ENCODE data around the gene UACA.
A peak's percentile ranks its signal among the peaks of the same experiment; 100 is the strongest.
"Not testable (repeated sequence)": the region's sequence is repeated elsewhere in the genome, so short reads cannot be mapped to it uniquely, and the experiment has no call there.

Gene UACA

DNA sequence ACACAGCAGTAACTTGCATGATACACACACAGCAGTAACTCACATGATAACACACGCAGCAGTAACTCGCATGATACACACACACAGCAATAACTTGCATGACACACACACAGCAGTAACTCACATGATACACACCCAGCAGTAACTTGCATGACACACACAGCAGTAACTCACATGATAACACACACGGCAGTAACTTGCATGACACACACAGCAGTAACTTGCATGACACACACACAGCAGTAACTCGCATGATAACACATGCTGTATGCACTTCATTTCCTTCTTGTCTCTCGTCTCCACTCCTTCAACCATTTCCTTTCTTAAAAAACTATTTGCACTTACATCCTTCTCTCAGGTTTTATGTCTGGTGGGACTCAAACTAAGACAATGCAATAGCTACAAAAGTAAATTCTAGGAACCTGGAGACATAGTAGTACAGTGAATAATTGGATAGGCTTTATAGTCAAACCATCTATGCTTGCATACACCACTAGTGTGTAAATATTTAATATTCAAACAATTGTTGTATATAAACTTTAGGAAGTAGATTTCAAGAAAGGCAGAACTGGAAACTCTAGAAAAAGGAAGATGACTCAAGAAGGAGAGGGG is 130.8 kb downstream of the UACA start:
- FAIRE-seq = peak; percentile 99
- no peak for DNase-seq (ENCODE audit: low spot score)

GRCh38 chr15:70632079-70632478 is 131.3 kb downstream of the UACA start:
- FAIRE-seq (no peak), DNase-seq (ENCODE audit: low spot score) (no peak)

- DNase-seq (ENCODE audit: low spot score) (no peak), FAIRE-seq (no peak)
Measured at GRCh38 chr15:70629735-70630273, 133.6 kb downstream of the UACA start.

DNA sequence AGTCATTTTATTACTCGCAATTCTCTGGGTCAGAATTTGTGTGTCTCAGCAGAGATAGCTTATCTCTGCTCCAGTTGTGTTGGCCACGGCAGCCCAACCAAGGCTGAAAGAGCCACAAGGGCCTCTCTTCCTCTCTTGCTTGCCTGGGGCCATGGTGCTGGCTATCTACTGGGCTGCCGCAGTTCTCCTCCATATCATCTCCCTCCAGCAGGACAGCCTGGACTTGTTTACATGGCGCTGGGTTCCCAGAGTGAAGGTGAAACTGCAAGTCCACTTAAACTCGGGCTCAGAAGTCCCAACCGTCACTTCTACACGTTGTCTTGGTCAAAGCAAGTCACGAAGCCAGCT is 134.8 kb downstream of the UACA start:
- no peak for FAIRE-seq

GRCh38 chr15:70627734-70628548 is 135.4 kb downstream of the UACA start:
- no peak for DNase-seq (ENCODE audit: low spot score)
- peak; percentile 88 for FAIRE-seq

More for the DNA sequence above, 134.8 kb downstream of the UACA start:
- DNase-seq (ENCODE audit: low spot score) = no peak

DNA sequence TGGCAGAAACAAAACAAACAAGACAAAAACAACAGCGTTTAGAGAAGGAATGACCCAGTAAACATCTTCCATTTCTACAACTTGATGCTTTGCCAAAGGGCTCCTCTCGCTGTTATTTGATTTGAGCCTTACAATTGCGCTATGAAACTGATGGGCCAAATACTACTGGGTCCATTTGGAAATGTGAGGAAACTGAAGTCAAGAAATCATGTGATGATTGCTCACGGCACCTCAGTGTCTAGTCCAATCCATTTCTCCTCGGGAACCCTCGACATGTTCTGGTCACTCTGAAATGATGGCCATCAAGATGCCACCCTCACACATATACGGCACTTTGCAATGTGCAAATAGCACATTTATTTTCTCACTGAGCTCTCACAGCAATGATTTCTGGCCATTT is 136.0 kb downstream of the UACA start:
- FAIRE-seq (peak; percentile 44), DNase-seq (ENCODE audit: low spot score) (no peak)

DNA sequence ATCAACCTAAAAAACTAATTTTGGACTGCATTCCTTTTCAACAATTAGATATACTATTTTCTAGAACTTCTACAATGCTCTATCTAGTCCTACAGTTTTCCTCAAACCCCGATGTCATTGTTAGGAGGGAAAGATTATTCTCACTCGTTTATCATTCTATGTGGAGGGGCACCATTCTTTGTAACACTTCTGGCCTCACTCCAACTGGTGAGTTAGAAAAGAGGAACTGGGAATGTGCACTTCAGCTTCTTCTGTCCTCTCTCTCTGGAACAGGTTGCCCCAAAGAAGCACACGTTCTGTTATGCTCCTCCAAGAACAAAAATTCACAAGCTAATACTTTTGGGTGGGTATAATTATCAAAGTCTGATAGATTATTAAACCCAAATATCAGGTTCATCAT is 137.9 kb downstream of the UACA start:
- FAIRE-seq (no peak), DNase-seq (ENCODE audit: low spot score) (no peak)

DNA sequence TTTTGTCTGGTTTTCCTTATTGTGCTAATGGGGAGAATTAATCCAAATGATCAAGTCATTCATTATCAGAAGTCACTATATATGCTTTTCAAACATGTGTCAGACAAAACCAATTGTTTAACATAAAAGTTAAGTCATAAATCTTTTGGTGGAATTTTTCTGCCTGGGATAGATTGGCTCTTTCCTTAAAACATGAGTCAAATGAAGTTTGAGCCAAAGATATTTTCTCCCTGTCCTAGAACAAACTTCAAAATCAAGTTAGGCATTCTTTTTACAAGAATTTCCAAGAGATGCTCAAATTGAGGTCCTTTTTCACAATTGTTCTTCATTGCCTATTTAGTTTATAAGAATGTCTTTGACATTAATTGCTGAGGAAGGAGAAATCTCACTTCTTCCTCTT is 138.3 kb downstream of the UACA start:
- DNase-seq (ENCODE audit: low spot score) = no peak
- no peak for FAIRE-seq

- DNase-seq (ENCODE audit: low spot score) (no peak), FAIRE-seq (no peak)
Measured at GRCh38 chr15:70618929-70619328, 144.4 kb downstream of the UACA start.

DNA sequence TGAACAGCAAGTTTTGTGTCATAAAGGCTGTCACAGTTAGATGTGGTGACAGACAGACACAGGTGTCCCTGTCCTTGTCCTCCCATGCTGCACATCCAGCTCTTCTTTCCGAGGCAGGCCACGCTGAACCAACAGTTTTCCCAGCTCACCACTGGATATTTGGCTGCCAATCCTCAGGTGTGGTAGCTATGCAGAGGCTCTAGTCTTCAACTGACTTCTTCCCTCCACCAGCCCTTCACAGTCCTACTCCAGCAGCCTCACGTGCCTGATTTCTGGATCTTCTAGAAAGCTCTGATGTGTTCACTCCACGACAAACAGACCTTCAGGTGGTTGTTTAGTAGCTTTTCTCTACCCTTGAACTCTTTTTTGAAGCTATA is 145.5 kb downstream of the UACA start:
- DNase-seq (ENCODE audit: low spot score) (peak; percentile 36), FAIRE-seq (no peak)

DNA sequence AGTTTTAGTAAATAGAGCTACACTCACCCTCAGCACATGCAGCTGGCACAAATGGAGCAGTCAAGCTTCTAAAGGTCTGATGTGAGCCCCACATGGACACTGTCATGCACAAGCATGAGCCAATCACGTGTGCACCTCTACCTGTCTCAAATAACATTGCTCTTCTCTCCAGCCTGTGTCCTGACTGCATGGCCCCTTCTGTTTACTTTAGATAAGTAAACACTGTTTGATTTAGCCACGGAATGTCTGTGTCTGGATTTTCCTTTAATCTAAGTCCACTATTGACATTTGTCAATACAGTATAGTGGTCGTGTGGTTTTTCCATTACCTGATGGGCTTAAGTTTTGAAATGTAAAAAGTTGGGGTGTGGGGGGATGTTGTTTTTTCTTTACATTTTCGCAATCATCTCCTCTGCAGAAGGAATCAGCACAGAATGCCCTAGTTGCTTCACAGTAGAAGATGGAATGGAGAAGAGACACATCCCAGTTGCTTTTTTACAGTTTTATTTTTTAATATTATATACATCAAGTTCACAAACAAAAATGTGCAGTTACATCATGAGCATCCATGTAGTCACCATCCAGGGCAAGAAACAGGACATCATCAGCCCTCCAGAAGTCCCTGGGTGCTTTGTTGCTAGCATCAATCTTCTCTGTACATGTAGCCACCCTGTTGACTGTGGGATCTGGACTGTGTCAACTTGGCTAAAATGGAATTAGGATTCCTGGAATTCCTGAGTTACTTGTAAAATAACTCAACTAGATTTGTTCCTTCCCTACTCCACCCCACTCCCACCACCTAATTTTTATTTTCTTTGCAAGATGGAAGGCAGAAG is 146.1 kb downstream of the UACA start:
- DNase-seq (ENCODE audit: low spot score) = peak; percentile 41
- FAIRE-seq = peak; percentile 70

GRCh38 chr15:70616311-70616756 is 147.0 kb downstream of the UACA start:
- FAIRE-seq; DNase-seq (ENCODE audit: low spot score): not testable (repeated sequence)

GRCh38 chr15:70615435-70616310 is 147.7 kb downstream of the UACA start:
- FAIRE-seq (peak; percentile 13), DNase-seq (ENCODE audit: low spot score) (no peak)

DNA sequence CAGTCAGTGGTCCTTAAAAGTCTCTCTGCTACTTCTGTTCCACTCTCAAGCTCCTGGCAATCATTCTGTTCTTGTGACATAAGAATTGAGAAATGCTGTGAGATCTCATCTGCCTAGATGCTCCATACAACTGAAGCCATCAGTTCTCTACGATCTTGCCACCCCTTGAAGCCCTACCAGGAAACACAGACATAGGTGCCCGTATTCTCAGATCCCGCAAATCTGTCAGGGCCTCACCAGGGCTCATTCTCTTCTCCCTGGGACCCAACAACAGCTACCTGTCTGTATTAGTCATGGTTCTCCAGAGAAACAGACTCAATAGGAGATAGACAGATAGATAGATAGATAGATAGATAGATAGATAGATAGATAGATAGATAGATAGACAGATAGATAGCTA is 149.1 kb downstream of the UACA start:
- FAIRE-seq = peak; percentile 20

DNA sequence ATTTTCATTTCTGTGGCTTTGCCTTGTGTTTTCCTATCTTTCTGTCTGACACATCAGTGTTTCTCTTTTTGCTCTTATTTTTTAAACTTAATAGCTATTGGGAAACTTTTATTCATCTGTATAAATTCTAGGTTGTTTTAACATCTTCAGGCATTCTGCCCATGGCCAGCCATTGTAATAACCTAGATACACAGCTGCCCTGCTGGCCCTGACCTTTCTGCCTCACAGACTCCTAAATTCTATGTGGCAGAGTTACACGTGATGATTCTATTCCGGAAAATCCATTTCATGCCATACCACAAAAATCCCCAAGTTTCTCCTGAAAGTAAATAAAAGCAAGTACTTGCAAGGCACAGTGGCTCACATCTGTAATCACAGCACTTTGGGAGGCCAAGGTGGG is 150.1 kb downstream of the UACA start:
- FAIRE-seq (no peak), DNase-seq (ENCODE audit: low spot score) (no peak)

More for the DNA sequence above, 149.1 kb downstream of the UACA start:
- no peak for DNase-seq (ENCODE audit: low spot score)

DNA sequence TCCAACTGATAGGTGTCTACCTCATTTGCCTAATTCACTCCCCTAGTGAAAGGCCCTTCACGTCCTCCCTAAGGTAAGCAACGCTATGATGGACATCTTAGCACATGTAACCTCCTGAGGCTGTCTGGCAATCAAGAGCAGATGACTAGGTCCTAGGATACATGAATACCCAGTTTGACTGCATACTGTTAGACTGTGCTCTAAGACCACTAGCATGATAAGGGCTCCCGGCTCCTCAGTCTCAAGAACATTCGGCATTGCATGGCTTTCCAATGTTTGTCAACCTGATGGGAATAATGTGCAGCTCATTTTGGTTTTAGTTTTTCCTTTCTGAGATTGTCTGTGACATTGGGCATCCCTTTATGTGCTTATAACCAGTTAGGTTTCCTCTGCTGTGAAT is 152.1 kb downstream of the UACA start:
- no peak for FAIRE-seq
- no peak for DNase-seq (ENCODE audit: low spot score)

- FAIRE-seq = no peak
- no peak for DNase-seq (ENCODE audit: low spot score)
Measured at GRCh38 chr15:70610541-70610940, 152.8 kb downstream of the UACA start.

DNA sequence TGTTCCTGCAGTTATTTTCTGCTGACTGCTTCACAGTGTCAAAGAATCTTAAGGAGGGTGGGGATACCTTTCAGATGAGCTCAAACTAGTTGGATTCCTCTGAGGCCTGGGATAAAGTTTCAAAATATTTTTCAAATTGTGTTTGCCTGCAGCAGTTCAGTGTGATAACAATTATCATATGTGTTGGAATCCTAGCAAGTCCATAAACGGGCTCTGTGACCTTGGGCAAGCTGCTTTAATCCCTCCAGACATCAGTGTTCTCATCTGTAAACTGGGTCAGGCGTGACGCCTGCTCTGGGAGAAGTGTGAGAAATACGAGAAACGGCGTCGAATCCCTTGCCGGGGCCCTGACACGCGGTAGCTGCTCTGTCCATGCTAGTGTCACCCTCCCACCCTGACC is 153.5 kb downstream of the UACA start:
- DNase-seq (ENCODE audit: low spot score) = no peak
- FAIRE-seq = no peak

- no peak for DNase-seq (ENCODE audit: low spot score)
- FAIRE-seq = no peak
Measured at GRCh38 chr15:70608144-70608543, 155.2 kb downstream of the UACA start.

DNA sequence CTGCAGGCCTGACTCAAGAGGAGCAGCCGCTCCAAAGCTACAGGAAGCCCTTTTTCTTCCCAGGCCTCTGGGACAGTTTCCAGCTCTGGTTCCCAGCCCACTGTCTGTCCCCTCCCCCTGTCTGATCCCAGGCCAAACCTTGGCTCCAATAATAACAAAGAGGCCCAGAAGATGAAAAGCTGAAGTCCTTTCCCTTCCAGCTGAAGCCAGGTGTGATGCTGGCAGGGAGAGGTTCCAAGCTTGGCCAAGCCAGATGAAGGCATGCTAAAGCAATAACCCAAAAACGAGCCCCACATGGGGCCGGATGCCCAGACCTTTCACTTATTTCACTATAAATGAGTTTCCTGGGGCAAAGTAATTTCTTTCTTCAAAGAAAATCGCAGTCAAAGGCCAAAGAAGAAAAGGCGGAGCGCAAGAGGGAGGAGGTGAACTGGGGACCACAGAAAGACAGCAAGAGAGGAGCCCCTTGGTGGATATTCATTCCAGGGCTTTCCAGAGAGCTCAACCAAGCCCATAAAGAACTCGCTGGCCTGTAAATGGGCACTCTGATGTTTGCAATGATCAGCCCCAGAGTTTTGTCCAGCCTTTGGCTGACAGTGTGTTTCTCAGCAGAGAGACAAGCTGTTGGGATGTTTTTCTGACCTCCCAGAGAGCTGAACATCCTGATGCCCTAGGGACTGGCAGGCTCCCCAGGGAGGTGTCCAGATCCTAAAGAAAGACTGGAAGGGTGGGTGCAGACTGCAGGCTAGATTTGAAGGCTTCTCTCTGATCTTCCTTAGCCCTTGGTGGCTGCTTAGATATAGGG is 157.6 kb downstream of the UACA start:
- no peak for FAIRE-seq
- peak; percentile 84 for DNase-seq (ENCODE audit: low spot score)
